Nephron (organoid): ENCODE results near the gene SIK2.
A peak's percentile ranks its signal among the peaks of the same experiment; 100 is the strongest.

Experiments
- H3K27ac Mint-ChIP-seq, 3 experiments: 2 replicates each; pipeline ENCODE4 v1.8.0; 2020; ENCODE audit warnings: mixed read lengths in 3 of 3, mild to moderate bottlenecking in 2 of 3, moderate library complexity in 1 of 3
- H3K27me3 Mint-ChIP-seq: 2 replicates; pipeline ENCODE4 v1.8.0; 2021; ENCODE audit warnings: low read depth, mild to moderate bottlenecking, moderate library complexity, mixed read lengths
- H3K36me3 Mint-ChIP-seq: 2 replicates; pipeline ENCODE4 v1.8.0; 2020; ENCODE audit warnings: low read depth, mixed read lengths
- H3K4me1 Mint-ChIP-seq: 2 replicates; pipeline ENCODE4 v1.8.0; 2020; ENCODE audit warnings: mixed read lengths
- H3K4me3 Mint-ChIP-seq, 3 experiments: 2 replicates each; pipeline ENCODE4 v1.8.0; 2020; ENCODE audit warnings: mild to moderate bottlenecking in 3 of 3, mixed read lengths in 3 of 3, moderate library complexity in 2 of 3
- H3K9me3 Mint-ChIP-seq: 2 replicates; pipeline ENCODE4 v1.8.0; 2020; ENCODE audit warnings: mixed read lengths
- TF ChIP-seq, protein P1 (sequence below), 3 experiments: fragments of 200-600 bp; sonication (generic); IDR thresholded peaks; one replicate each; pipeline ENCODE4 v1.5.0; 2021; ENCODE audit warnings: antibody characterized with exemption in 3 of 3; ENCODE audit not compliant: unreplicated experiment in 3 of 3

Gene SIK2

DNA sequence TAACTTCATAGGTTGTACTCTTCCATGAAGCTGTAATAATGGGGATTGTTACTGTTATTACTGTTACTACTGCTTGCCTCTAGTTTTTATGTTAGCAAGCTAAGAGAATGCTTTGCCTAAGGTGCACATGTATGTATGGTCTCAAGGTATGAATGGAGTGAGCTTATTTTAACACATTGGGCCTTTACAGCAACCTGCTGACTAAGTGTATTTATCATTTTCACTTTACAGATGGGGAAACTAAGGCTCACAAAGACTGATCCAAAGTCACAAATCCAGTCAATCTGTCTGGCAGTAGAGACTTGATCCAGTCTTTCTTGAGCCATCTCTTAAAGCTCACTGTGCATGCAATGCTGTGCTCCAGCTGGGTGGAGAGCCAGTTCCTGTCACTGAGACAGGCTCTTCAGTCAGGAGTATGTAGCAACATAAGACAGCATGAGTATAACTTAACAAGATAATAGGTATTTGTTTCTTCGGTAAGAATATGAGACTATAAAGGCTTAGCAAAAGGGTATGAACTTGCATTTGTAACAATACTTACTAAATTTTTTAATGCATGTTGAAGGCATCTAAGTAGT lies 97.4 kb downstream of the SIK2 start:
- Mint-ChIP-seq H3K27ac (no peak overlapping the region), H3K4me1 (peaks cover 52% of the 10 kb centered on the region), H3K36me3 (peaks cover 12% of the 10 kb centered on the region), H3K27me3 (no peaks in the 10 kb centered on the region), H3K9me3 (no peaks in the 10 kb centered on the region), H3K4me3 (no peak overlapping the region)
- TF ChIP-seq, protein P1, sequence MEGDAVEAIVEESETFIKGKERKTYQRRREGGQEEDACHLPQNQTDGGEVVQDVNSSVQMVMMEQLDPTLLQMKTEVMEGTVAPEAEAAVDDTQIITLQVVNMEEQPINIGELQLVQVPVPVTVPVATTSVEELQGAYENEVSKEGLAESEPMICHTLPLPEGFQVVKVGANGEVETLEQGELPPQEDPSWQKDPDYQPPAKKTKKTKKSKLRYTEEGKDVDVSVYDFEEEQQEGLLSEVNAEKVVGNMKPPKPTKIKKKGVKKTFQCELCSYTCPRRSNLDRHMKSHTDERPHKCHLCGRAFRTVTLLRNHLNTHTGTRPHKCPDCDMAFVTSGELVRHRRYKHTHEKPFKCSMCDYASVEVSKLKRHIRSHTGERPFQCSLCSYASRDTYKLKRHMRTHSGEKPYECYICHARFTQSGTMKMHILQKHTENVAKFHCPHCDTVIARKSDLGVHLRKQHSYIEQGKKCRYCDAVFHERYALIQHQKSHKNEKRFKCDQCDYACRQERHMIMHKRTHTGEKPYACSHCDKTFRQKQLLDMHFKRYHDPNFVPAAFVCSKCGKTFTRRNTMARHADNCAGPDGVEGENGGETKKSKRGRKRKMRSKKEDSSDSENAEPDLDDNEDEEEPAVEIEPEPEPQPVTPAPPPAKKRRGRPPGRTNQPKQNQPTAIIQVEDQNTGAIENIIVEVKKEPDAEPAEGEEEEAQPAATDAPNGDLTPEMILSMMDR (IDR thresholded peaks at IDR 0.05; ENCODE audit: unreplicated experiment in 3 of 3), result no peak

DNA sequence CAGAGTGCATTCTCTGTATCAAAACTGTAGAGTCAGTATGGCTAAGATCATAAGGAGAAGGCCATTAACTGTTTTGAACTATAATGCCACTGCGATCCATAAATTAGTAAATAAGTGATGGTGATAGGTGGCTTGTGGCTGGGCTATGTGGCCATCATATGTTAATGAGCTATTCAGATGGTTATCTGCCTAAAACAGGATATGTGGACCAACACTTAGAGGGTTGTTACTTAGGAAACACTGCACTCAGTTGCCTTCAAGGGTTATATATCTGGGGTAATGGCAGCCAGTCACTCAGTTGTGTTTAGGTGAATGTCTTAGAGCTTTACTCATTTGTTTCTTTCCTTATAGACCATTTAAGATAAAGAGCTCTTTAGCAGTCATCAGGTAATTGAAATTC lies 97.9 kb downstream of the SIK2 start:
- H3K27ac Mint-ChIP-seq, result no peak overlapping the region
- H3K4me1 Mint-ChIP-seq, result peaks cover 52% of the 10 kb centered on the region

DNA sequence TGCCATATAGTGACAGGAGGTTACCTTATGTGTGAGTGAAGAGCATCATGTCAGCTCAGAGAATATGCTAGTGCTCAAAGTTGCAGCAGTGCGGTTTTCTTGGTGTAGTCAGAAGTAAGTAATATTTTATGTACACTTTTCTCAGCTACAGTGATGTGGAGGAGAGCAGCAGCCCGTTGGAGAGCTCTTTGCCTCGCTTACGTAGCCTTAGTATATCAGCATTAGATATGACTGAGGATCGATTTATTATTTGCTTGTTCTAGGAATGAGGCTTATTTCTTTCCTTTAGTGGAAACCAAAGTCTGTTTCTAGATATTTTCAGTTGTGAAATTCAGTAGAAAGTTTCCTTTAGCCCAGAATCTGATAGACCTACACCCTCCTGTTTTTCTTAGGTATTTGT lies 100.4 kb downstream of the SIK2 start:
- H3K27ac Mint-ChIP-seq, result no peak overlapping the region
- peaks cover 51% of the 10 kb centered on the region for H3K4me1 Mint-ChIP-seq
- no peak overlapping the region for H3K4me3 Mint-ChIP-seq
- H3K9me3 Mint-ChIP-seq, result no peaks in the 10 kb centered on the region
- peaks cover 36% of the 10 kb centered on the region for H3K36me3 Mint-ChIP-seq
- TF ChIP-seq, protein P1 (IDR thresholded peaks at IDR 0.05; ENCODE audit: unreplicated experiment in 3 of 3), result no peak
- H3K27me3 Mint-ChIP-seq, result no peaks in the 10 kb centered on the region

More for the DNA sequence above, 97.9 kb downstream of the SIK2 start:
- H3K9me3 Mint-ChIP-seq, result no peaks in the 10 kb centered on the region
- no peaks in the 10 kb centered on the region for H3K27me3 Mint-ChIP-seq
- TF ChIP-seq, protein P1 (IDR thresholded peaks at IDR 0.05; ENCODE audit: unreplicated experiment in 3 of 3), result no peak
- no peak overlapping the region for H3K4me3 Mint-ChIP-seq
- H3K36me3 Mint-ChIP-seq, result peaks cover 17% of the 10 kb centered on the region

DNA sequence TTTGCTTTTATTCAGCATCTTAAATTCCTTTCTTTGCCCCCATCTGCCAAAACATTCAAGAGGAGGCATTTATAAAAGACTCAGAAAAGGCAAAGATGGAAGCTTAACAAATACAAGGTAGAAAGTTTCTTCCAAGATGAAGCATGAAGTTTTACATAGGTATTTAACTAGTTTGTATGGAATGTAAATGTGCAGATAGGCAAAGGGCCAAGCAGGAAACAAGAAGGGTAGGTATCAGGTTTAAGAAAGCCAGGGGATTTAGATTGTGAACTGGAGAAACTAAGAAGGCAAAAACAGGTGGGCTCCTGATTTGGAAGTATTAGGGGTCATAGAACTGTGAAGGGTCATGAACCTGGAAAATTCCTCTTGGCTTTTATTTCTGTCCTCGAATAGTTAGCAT lies 101.3 kb downstream of the SIK2 start:
- peak overlapping the region in 1 of 3 experiments; percentile 2 for H3K27ac Mint-ChIP-seq
- peaks cover 49% of the 10 kb centered on the region for H3K4me1 Mint-ChIP-seq
- no peak overlapping the region for H3K4me3 Mint-ChIP-seq
- H3K27me3 Mint-ChIP-seq, result no peaks in the 10 kb centered on the region
- H3K36me3 Mint-ChIP-seq, result peaks cover 38% of the 10 kb centered on the region
- no peaks in the 10 kb centered on the region for H3K9me3 Mint-ChIP-seq
- TF ChIP-seq, protein P1 (IDR thresholded peaks at IDR 0.05; ENCODE audit: unreplicated experiment in 3 of 3), result no peak

DNA sequence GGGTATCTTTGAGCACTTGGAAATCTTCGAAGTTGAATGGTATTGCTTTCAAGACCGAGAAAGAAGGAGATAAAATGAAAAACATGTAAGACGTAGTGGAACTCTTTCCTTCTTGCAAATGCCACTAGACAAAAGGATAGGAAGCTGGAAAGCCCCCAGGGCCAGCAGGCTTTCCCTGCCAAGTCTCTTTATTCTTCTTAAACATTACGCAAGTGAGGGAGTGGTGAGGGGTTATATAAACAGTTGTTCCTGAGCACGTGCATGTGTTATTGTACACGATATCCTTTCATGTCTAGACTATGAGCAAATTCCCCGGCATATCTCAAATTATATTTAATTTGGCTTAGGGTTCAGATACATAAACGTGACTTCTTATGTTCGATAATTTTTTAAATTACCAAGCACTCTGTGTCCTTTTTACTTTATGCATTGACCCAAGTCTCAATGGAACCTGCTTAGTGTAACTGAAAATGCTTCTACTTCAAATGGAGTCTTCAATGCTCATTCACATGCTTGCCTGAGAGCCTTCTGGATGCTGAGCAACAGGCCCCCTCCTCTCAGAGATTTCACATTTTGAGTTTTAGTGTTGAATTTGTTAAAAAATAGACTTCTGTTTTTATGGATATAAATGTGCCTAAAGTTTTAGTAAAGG lies 104.9 kb downstream of the SIK2 start:
- Mint-ChIP-seq H3K36me3 (peaks cover 49% of the 10 kb centered on the region), H3K27ac (peak overlapping the region; percentile 36 to 76 (median 50)), H3K9me3 (no peaks in the 10 kb centered on the region), H3K4me3 (no peak overlapping the region), H3K4me1 (peaks cover 40% of the 10 kb centered on the region), H3K27me3 (no peaks in the 10 kb centered on the region)
- TF ChIP-seq, protein P1 (IDR thresholded peaks at IDR 0.05; ENCODE audit: unreplicated experiment in 3 of 3), result no peak

DNA sequence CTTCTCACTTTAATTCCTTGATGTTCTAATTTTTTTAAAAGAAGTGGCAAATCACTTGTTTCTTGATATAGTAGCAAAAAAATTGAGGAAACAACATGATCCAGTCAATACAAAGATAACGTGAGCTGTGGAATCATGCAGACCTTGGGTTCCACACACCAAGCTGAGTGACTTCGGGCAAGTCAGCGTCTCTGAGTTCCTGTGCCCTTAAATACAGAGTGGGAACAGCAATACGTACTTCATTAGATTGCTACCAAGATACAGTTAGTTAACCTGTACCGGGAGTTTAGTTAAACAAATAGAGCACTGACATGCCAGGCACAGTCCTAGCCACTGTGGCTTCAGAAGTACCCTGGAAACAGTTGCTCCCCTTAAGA lies 105.4 kb downstream of the SIK2 start:
- peaks cover 54% of the 10 kb centered on the region for H3K36me3 Mint-ChIP-seq
- H3K4me1 Mint-ChIP-seq, result peaks cover 40% of the 10 kb centered on the region
- peak overlapping the region in 1 of 3 experiments; percentile 36 for H3K27ac Mint-ChIP-seq
- TF ChIP-seq, protein P1 (IDR thresholded peaks at IDR 0.05; ENCODE audit: unreplicated experiment in 3 of 3), result no peak
- H3K9me3 Mint-ChIP-seq, result no peaks in the 10 kb centered on the region
- no peaks in the 10 kb centered on the region for H3K27me3 Mint-ChIP-seq
- no peak overlapping the region for H3K4me3 Mint-ChIP-seq
